ENCODE data around the gene AKAP13. TPM values are rescaled to one million over a fixed set of nuclear protein-coding genes. Genes with fewer than 3 reads are reported as not detected.
"Not testable (repeated sequence)": the region's sequence is repeated elsewhere in the genome, so short reads cannot be mapped to it uniquely, and the experiment has no call there.

Gene AKAP13
- total RNA-seq, 1 experiment from 2014 or later, result 49.6 TPM

DNA sequence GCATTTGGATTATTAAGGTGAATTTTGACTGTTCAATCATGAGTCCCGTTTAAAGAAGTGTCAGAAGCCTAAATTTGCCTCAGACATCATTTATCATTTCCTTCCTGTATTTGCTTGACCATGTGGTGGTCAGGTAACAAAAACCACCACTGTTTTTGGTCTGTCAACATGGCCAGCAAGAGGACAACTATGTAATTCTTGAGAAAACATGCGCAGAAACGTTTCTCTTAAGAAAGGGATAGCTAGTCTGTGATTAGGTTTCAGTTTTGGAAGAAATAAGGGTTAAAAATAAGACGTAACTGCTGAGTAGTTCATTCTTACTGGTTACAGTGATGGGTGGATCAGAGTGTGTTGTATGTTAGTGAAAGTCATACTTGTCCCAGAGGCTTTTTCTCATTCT is 204.5 kb downstream of the AKAP13 start:
- H3K4me1 Mint-ChIP-seq (ENCODE audit: low read depth, unreplicated experiment), result peaks cover 21% of the 10 kb centered on the region
- no peaks in the 10 kb centered on the region for H3K9me3 Mint-ChIP-seq (ENCODE audit: unreplicated experiment)
- H3K4me3 Mint-ChIP-seq (ENCODE audit: unreplicated experiment), result no peak overlapping the region
- no peak for DNase-seq
- no peaks in the 10 kb centered on the region for H3K27me3 Mint-ChIP-seq (ENCODE audit: insufficient read depth, unreplicated experiment)
- POLR2A ChIA-PET, result no interaction called here
- no TSS peak for BruUV-seq (replicated peaks)
- peaks cover 33% of the 10 kb centered on the region for H3K4me1 ChIP-seq
- H3K27ac Mint-ChIP-seq (ENCODE audit: unreplicated experiment), result no peak overlapping the region
- TF ChIP-seq, protein P1, sequence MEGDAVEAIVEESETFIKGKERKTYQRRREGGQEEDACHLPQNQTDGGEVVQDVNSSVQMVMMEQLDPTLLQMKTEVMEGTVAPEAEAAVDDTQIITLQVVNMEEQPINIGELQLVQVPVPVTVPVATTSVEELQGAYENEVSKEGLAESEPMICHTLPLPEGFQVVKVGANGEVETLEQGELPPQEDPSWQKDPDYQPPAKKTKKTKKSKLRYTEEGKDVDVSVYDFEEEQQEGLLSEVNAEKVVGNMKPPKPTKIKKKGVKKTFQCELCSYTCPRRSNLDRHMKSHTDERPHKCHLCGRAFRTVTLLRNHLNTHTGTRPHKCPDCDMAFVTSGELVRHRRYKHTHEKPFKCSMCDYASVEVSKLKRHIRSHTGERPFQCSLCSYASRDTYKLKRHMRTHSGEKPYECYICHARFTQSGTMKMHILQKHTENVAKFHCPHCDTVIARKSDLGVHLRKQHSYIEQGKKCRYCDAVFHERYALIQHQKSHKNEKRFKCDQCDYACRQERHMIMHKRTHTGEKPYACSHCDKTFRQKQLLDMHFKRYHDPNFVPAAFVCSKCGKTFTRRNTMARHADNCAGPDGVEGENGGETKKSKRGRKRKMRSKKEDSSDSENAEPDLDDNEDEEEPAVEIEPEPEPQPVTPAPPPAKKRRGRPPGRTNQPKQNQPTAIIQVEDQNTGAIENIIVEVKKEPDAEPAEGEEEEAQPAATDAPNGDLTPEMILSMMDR (IDR thresholded peaks at IDR 0.05; ENCODE audit: insufficient read depth in 1 of 2, low read depth in 1 of 2, low read length in 1 of 2, severe bottlenecking in 1 of 2, unreplicated experiment in 1 of 2), result no peak
- no peak overlapping the region for H3K4me3 ChIP-seq (ENCODE audit: low read depth, low read length)
- CTCF ChIA-PET, result no interaction called here
- intact Hi-C loops (cut with micrococcal nuclease; ENCODE audit: unreplicated experiment), result no loop called here
- H3K36me3 ChIP-seq (ENCODE audit: control insufficient read depth, insufficient read depth, low read length), result peaks cover 7% of the 10 kb centered on the region
- H3K36me3 Mint-ChIP-seq (ENCODE audit: insufficient read depth, unreplicated experiment), result peaks cover 34% of the 10 kb centered on the region
- H3K9me3 ChIP-seq, result no peaks in the 10 kb centered on the region
- H3K27me3 ChIP-seq (replicated peaks; ENCODE audit: control insufficient read depth, insufficient read depth, low read length), result no peaks in the 10 kb centered on the region

DNA sequence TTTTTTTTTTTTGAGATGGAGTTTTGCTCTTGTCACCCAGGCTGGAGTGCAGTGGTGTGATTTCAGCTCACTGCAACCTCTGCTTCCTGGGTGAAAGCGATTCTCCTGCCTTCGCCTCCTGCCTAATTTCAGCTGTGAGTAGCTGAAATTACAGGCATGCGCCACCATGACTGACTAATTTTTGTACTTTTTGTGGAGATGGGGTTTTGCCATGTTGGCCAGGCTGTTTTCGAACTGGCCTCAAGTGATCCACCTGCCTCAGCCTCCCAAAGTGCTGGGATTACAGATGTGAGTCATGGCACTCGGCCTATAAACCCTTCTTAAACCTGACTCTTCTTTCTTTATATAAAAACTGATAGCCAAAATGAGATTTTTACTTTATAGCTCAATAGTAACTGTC is 205.8 kb downstream of the AKAP13 start:
- H3K4me1 Mint-ChIP-seq (ENCODE audit: low read depth, unreplicated experiment), result peaks cover 16% of the 10 kb centered on the region
- H3K4me1 ChIP-seq, result peaks cover 37% of the 10 kb centered on the region
- peaks cover 21% of the 10 kb centered on the region for H3K36me3 Mint-ChIP-seq (ENCODE audit: insufficient read depth, unreplicated experiment)
- H3K27me3 ChIP-seq (replicated peaks; ENCODE audit: control insufficient read depth, insufficient read depth, low read length); H3K4me3 ChIP-seq (ENCODE audit: low read depth, low read length); H3K36me3 ChIP-seq (ENCODE audit: control insufficient read depth, insufficient read depth, low read length); intact Hi-C loops (cut with micrococcal nuclease; ENCODE audit: unreplicated experiment); H3K27ac Mint-ChIP-seq (ENCODE audit: unreplicated experiment); CTCF ChIA-PET; POLR2A ChIA-PET; H3K27me3 Mint-ChIP-seq (ENCODE audit: insufficient read depth, unreplicated experiment); H3K9me3 ChIP-seq; BruUV-seq (replicated peaks); H3K4me3 Mint-ChIP-seq (ENCODE audit: unreplicated experiment); H3K9me3 Mint-ChIP-seq (ENCODE audit: unreplicated experiment); DNase-seq: not testable (repeated sequence)

DNA sequence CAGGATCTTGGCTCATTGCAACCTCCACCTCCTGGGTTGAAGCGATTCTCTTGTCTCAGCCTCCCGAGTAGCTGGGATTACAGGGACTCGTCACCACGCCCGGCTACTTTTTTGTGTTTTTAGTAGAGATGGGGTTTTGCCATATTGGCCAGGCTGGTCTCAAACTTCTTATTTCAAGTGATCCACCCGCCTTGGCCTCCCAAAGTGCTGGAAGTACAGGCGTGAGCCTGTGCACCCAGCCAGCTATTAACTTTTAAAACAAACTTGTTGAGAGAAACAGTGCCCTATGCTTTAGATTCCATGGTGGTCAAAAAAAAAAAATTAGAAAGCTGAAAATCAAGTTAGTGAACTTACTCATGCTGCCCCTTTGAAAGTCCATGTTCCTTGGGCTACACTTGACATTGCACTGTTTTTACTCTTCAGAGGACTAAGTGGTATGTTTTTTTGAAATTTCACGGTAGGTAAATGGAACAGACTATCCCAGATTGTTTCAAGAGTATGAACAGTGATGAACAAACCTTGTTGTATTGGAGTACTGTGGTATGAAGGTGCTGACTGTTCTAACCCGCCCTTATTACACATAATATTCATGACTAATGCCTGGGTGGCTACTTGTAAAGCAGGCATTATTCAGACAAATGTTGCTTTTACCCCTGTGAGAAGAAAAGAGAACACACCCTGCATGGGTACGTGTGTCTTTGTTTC is 207.5 kb downstream of the AKAP13 start:
- H3K4me1 Mint-ChIP-seq (ENCODE audit: low read depth, unreplicated experiment), result peaks cover 21% of the 10 kb centered on the region
- intact Hi-C loops (cut with micrococcal nuclease; ENCODE audit: unreplicated experiment), result no loop called here
- H3K36me3 ChIP-seq (ENCODE audit: control insufficient read depth, insufficient read depth, low read length), result no peaks in the 10 kb centered on the region
- H3K4me3 Mint-ChIP-seq (ENCODE audit: unreplicated experiment), result peak overlapping the region; percentile 43
- no TSS peak for BruUV-seq (replicated peaks)
- TF ChIP-seq, protein P1 (IDR thresholded peaks at IDR 0.05; ENCODE audit: insufficient read depth in 1 of 2, low read depth in 1 of 2, low read length in 1 of 2, severe bottlenecking in 1 of 2, unreplicated experiment in 1 of 2), result no peak
- POLR2A ChIA-PET, result no interaction called here
- H3K9me3 ChIP-seq, result no peaks in the 10 kb centered on the region
- H3K36me3 Mint-ChIP-seq (ENCODE audit: insufficient read depth, unreplicated experiment), result peaks cover 12% of the 10 kb centered on the region
- no peaks in the 10 kb centered on the region for H3K27me3 ChIP-seq (replicated peaks; ENCODE audit: control insufficient read depth, insufficient read depth, low read length)
- no peak overlapping the region for H3K4me3 ChIP-seq (ENCODE audit: low read depth, low read length)
- no peak for DNase-seq
- H3K4me1 ChIP-seq, result peaks cover 47% of the 10 kb centered on the region
- no peaks in the 10 kb centered on the region for H3K27me3 Mint-ChIP-seq (ENCODE audit: insufficient read depth, unreplicated experiment)
- no peaks in the 10 kb centered on the region for H3K9me3 Mint-ChIP-seq (ENCODE audit: unreplicated experiment)
- CTCF ChIA-PET, result no interaction called here
- H3K27ac Mint-ChIP-seq (ENCODE audit: unreplicated experiment), result peak overlapping the region; percentile 81
